OCI-LY3 (cell line): ENCODE data around the gene HS2ST1.
"Not testable (repeated sequence)": the region's sequence is repeated elsewhere in the genome, so short reads cannot be mapped to it uniquely, and the experiment has no call there.

Experiments used
- H2AFZ ChIP-seq: fragments of 200-600, 300-600 bp; shearing (Covaris generic); 2 replicates; pipeline ENCODE4 v1.6.0; 2014; ENCODE audit warnings: antibody characterized with exemption, low read depth, low read length
- H3K27ac ChIP-seq: fragments of 200-600, 300-600 bp; sonication (generic); 2 replicates; pipeline ENCODE4 v1.5.1; 2014; ENCODE audit warnings: mild to moderate bottlenecking, low read length, moderate library complexity, mixed read lengths
- H3K27me3 ChIP-seq: fragments of 200-600, 300-600 bp; sonication (generic); 2 replicates; pipeline ENCODE4 v1.6.1; 2014; ENCODE audit warnings: low read depth, low read length, mixed read lengths
- H3K36me3 ChIP-seq: fragments of 200-600, 300-600 bp; sonication (generic); replicated peaks from 2 replicates; pipeline ENCODE3; 2014; ENCODE audit warnings: low read depth, low read length, mixed read lengths
- H3K4me1 ChIP-seq: fragments of 300-600, 200-600 bp; sonication (generic); 2 replicates; pipeline ENCODE4 v1.6.1; 2014; ENCODE audit warnings: low read length, mixed read lengths
- H3K4me2 ChIP-seq: fragments of 200-600, 300-600 bp; sonication (generic); 2 replicates; pipeline ENCODE4 v1.6.1; 2014; ENCODE audit warnings: low read length, mixed read lengths
- H3K4me3 ChIP-seq: fragments of 300-600, 200-600 bp; sonication (generic); 2 replicates; pipeline ENCODE4 v1.5.1; 2014; ENCODE audit warnings: antibody characterized with exemption, mild to moderate bottlenecking, low read length, moderate library complexity
- H3K79me2 ChIP-seq: fragments of 300-600, 200-600 bp; shearing (Covaris generic); 2 replicates; pipeline ENCODE4 v1.6.1; 2014; ENCODE audit warnings: mild to moderate bottlenecking, low read length, mixed read lengths
- H3K9ac ChIP-seq: fragments of 300-600, 200-600 bp; shearing (Covaris generic); 2 replicates; pipeline ENCODE4 v1.6.0; 2014; ENCODE audit warnings: mild to moderate bottlenecking, low read length, moderate library complexity
- H3K9me3 ChIP-seq: fragments of 200-600, 300-600 bp; shearing (Covaris generic); 2 replicates; pipeline ENCODE4 v1.6.1; 2014; ENCODE audit warnings: low read length, mixed read lengths; ENCODE audit not compliant: insufficient read depth
- H4K20me1 ChIP-seq: fragments of 200-600, 300-600 bp; sonication (generic); 2 replicates; pipeline ENCODE4 v1.6.1; 2016; ENCODE audit warnings: low read length, mixed read lengths; ENCODE audit not compliant: insufficient read depth
- EZH2phosphoT487 ChIP-seq: fragments of 200-600 bp; shearing (Covaris generic); IDR thresholded peaks from 2 replicates; pipeline ENCODE4 v1.6.1; 2018; ENCODE audit warnings: antibody characterized with exemption, mixed run types, low read depth
- TF ChIP-seq, protein P1 (sequence below): fragments of 200-600, 300-600 bp; sonication (generic); IDR thresholded peaks from 2 replicates; pipeline ENCODE4 v1.5.1; 2014; ENCODE audit warnings: antibody characterized with exemption, low read length, low read depth

The HS2ST1 gene

DNA sequence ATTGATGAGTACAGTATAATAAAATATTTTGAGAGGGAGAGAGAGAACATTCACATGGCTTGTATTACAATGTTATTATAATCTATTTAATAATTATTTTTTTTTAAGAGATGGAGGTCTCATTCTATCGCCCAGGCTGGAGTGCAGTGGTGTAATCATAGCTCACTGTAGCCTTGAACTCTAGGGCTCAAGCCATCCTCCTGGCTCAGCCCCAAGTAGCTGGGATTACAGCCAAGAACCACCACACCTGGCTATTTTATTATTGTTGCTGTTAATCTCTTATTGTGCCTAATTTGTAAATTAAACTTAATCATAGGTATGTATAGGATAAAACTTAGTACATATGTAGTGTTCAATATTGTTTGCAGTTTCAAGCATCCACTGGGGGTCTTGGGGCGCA is 57.8 kb downstream of the HS2ST1 start:
- Histone ChIP-seq H3K9me3 (no peaks in the 10 kb centered on the region), H3K4me1 (peaks cover 12% of the 10 kb centered on the region), H3K9ac (no peak overlapping the region), H3K4me2 (no peak overlapping the region), H3K4me3 (no peak overlapping the region), H3K79me2 (peaks cover 73% of the 10 kb centered on the region), H2AFZ (no peak overlapping the region), H4K20me1 (no peaks in the 10 kb centered on the region), H3K27ac (no peak overlapping the region), H3K36me3 (no peaks in the 10 kb centered on the region), H3K27me3 (no peaks in the 10 kb centered on the region)
- TF ChIP-seq, protein P1, sequence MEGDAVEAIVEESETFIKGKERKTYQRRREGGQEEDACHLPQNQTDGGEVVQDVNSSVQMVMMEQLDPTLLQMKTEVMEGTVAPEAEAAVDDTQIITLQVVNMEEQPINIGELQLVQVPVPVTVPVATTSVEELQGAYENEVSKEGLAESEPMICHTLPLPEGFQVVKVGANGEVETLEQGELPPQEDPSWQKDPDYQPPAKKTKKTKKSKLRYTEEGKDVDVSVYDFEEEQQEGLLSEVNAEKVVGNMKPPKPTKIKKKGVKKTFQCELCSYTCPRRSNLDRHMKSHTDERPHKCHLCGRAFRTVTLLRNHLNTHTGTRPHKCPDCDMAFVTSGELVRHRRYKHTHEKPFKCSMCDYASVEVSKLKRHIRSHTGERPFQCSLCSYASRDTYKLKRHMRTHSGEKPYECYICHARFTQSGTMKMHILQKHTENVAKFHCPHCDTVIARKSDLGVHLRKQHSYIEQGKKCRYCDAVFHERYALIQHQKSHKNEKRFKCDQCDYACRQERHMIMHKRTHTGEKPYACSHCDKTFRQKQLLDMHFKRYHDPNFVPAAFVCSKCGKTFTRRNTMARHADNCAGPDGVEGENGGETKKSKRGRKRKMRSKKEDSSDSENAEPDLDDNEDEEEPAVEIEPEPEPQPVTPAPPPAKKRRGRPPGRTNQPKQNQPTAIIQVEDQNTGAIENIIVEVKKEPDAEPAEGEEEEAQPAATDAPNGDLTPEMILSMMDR, result no peak
- TF ChIP-seq EZH2phosphoT487, result no peak

DNA sequence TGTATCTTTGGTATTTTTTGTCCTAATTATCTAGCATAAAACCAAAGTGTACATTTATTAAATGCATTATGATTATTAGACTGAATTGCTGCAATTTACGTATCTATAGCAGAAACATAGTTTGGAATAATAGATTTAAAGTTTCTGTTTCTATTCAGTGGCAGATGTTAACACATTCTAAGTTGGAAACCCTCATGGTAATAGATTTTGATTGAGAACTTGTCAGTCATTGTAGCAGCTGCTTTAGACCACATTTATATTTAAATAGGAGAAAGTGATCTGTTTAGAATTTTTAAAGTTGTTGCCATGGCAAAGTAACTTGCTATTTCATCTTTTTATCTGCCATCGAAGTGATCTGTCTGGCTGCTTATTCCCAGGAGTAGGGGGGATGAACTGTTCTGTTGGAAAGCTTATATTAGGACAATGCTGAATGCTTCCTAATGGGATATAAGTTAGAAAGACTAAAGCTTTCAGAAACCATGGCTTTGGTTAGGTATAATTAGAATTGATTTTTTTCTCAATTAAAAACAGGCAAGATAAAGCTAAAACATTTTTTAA is 61.6 kb downstream of the HS2ST1 start:
- Histone ChIP-seq H2AFZ (no peak overlapping the region), H3K36me3 (no peaks in the 10 kb centered on the region), H3K79me2 (peaks cover 69% of the 10 kb centered on the region), H3K4me2 (peak overlapping the region; percentile 12; the same call in 1 of the 2 replicates), H3K9ac (no peak overlapping the region), H4K20me1 (no peaks in the 10 kb centered on the region), H3K27ac (no peak overlapping the region), H3K4me3 (no peak overlapping the region), H3K4me1 (peaks cover 12% of the 10 kb centered on the region), H3K27me3 (no peaks in the 10 kb centered on the region), H3K9me3 (no peaks in the 10 kb centered on the region)
- TF ChIP-seq EZH2phosphoT487, result no peak
- TF ChIP-seq, protein P1, result no peak

DNA sequence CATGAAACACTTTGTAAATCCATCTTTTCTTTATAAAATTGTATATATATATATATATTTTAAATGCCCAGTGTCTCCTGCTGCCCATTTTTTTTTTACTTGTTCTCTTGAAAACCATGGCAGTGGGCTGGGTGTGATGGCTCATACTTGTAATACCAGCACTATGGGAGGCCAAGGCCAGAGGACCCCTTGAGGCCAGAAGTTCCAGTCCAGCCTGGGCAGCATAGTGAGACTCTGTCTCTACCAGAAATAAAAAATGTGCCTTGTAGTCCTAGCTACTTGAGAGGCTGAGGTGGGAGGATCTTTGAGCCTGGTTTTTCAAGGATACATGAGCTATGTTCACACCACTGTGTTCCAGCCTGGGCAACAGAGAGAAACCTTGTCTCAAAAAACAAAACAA is 62.2 kb downstream of the HS2ST1 start:
- TF ChIP-seq, protein P1, result no peak
- no peak for TF ChIP-seq EZH2phosphoT487
- H3K4me2 ChIP-seq, result no peak overlapping the region
- H3K27me3 ChIP-seq, result no peaks in the 10 kb centered on the region
- H3K9me3 ChIP-seq, result no peaks in the 10 kb centered on the region
- peaks cover 64% of the 10 kb centered on the region for H3K79me2 ChIP-seq
- no peak overlapping the region for H3K9ac ChIP-seq
- no peak overlapping the region for H3K27ac ChIP-seq
- no peak overlapping the region for H2AFZ ChIP-seq
- no peak overlapping the region for H3K4me3 ChIP-seq
- H3K4me1 ChIP-seq, result peaks cover 8% of the 10 kb centered on the region
- H4K20me1 ChIP-seq, result no peaks in the 10 kb centered on the region
- H3K36me3 ChIP-seq, result no peaks in the 10 kb centered on the region

DNA sequence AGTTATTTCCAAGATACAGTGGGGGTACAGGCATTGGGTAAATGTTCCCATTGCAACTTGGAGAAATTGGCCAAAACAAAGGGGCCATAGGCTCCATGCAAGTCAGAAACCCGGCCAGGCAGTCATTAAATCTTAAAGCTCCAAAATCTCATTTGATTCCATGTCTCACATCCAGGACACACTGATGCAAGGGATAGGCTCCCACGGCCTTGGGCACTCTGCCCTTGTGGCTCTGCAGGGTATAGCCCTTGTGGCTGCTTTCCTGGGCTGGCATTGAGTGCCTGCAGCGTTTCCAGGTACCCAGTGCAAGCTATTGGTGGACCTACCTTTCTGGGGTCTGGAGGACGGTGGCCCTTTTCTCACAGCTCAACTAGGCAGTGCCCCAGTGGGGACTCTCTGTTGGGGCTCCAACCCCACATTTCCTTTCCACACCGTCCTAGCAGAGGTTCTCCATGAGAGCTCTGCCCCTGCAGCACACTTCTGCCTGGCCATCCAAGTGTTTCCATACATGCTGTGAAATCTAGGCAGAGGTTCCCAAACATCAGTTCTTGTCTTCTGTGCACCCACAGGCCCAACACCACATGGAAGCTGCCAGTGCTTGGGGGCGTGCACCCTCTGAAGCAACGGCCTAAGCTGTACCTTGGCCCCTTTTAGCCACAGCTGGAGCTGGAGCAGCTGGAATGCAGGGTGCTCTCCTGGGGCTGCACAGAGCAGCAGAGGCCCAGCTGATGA is 67.2 kb downstream of the HS2ST1 start:
- H3K9me3 ChIP-seq, result no peaks in the 10 kb centered on the region
- H4K20me1 ChIP-seq, result no peaks in the 10 kb centered on the region
- no peaks in the 10 kb centered on the region for H3K4me1 ChIP-seq
- no peaks in the 10 kb centered on the region for H3K27me3 ChIP-seq
- peaks cover 31% of the 10 kb centered on the region for H3K79me2 ChIP-seq
- H3K36me3 ChIP-seq, result no peaks in the 10 kb centered on the region
- no peak for TF ChIP-seq EZH2phosphoT487
- TF ChIP-seq, protein P1, result no peak
- H3K4me3 ChIP-seq, result no peak overlapping the region
- no peak overlapping the region for H3K27ac ChIP-seq
- no peak overlapping the region for H3K4me2 ChIP-seq
- no peak overlapping the region for H3K9ac ChIP-seq
- H2AFZ ChIP-seq, result no peak overlapping the region

DNA sequence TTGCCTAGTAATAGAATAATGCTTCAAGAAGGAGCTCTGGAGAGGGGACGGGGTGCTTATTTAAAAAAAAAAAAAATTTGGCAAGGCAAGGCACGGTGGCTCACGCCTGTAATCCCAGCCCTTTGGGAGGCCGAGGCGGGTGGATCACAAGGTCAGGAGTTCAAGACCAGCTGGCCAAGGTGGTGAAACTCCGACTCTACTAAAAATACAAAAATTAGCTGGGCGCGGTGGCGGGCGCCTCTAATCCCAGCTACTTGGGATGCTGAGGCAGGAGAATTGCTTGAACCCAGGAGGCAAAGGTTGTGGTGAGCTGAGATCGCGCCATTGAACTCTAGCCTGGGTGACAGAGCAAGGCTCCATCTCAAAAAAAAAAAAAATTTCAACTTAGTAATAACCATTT is 69.2 kb downstream of the HS2ST1 start:
- H4K20me1 ChIP-seq, H2AFZ ChIP-seq: not testable (repeated sequence)

More for the DNA sequence above, 69.2 kb downstream of the HS2ST1 start:
- not testable (repeated sequence) for H3K9ac ChIP-seq, H3K4me1 ChIP-seq, H3K27ac ChIP-seq, H3K9me3 ChIP-seq, H3K4me3 ChIP-seq, H3K36me3 ChIP-seq, H3K27me3 ChIP-seq, H3K4me2 ChIP-seq
- H3K79me2 ChIP-seq, result peaks cover 14% of the 10 kb centered on the region
